GM12874 (cell line): Measurements from ENCODE around the gene TMEM272.

Experiments
- TF ChIP-seq, protein P1 (sequence below): IDR thresholded peaks from 2 replicates; pipeline ENCODE4 v1.5.1; 2011; ENCODE audit warnings: low read depth, mild to moderate bottlenecking, control low read depth, low read length, moderate library complexity; ENCODE audit not compliant: insufficient read depth

Gene TMEM272

DNA sequence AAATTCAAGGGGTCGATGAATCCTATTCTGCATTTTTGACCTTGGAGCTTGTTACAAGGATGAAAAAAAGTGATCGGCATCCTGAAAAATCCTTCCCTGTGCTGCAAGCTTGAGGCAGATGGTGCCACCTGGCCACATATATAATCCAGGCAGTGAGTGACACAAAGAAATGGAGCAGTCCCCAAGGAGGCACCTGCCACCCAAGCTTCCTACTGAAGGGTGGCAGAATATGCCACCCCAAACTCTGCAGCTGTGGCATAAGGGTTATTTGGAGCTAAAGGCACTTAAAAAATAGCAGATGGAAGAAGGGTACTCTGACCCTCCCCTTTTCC is 15.4 kb downstream of the TMEM272 start:
- TF ChIP-seq, protein P1, sequence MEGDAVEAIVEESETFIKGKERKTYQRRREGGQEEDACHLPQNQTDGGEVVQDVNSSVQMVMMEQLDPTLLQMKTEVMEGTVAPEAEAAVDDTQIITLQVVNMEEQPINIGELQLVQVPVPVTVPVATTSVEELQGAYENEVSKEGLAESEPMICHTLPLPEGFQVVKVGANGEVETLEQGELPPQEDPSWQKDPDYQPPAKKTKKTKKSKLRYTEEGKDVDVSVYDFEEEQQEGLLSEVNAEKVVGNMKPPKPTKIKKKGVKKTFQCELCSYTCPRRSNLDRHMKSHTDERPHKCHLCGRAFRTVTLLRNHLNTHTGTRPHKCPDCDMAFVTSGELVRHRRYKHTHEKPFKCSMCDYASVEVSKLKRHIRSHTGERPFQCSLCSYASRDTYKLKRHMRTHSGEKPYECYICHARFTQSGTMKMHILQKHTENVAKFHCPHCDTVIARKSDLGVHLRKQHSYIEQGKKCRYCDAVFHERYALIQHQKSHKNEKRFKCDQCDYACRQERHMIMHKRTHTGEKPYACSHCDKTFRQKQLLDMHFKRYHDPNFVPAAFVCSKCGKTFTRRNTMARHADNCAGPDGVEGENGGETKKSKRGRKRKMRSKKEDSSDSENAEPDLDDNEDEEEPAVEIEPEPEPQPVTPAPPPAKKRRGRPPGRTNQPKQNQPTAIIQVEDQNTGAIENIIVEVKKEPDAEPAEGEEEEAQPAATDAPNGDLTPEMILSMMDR: no peak

DNA sequence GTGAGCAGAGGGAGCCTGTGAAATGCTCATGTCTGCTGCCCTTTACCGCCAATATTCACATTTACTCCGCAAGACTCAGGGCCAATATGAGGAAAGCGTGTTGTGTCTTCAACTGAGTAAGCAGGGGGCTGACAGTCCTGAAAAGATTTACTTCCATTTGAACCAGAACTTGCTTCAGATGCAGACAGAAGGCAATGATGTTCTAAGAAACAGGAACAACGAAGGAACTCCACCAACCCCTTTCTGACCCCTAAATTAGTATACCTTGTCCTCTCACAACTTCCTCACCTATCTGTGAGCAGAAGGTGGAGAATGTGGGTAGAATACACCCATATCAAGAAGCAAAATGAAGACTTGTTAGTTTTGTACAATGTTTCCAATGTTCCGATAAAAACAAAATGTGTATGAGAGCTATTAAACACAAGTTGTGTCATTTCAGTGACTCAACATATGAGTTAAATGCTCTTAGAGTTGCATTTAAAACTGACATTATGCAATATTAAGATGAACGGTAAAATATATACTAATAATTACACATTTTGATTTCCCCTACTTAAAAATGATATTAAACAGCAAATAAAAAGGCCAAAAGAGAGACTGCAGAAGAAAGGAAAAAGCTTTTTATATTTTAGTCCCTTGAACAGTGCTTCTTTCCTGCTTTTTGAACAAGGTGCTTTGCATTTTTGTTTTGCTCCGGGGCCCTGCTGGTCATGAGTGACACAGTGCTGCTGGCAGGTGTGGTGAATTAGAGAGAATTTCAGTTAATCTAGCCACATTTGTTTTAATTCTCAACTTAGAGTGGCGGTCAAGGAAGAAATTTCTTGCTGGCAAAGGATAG is 16.0 kb downstream of the TMEM272 start:
- TF ChIP-seq, protein P1: no peak

DNA sequence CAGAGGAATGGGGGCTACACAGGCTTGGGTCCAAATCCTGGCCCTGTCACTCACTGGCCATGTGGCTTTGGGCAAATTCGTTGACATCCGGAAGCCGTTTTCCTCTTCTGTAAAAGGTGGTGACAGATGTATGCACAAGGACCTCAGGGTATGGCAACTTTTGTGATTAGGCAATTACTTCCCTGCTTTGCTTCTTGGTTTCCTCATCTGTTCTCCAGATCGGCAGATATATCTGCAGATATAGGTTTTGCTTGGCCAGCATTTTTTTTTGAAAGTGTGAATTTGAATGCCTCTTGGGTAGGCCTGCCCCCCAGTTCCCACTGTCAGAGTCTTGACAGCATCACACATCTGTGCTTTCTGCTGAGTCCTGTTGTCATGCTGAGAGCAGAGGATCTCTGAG is 17.7 kb downstream of the TMEM272 start:
- TF ChIP-seq, protein P1: no peak

DNA sequence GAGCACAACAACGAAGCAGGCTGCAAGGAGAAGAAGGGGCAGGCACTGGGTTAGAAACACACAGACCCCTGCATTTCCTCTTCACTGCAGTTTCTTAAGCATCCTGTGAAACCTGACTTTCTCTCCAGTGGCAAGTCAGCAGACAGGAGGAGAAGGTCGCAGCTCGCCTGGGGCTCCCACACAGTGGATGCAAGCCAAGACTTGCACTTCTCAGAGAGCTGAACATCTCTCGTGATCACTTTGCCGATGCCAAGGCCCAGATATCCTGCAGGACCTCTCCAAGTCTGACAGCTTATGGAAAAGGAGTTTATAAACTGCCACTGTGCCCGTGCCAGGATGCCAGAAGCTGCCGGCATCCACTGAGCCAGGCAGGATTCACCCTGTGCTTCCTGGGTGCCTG is 18.4 kb downstream of the TMEM272 start:
- TF ChIP-seq, protein P1: no peak

DNA sequence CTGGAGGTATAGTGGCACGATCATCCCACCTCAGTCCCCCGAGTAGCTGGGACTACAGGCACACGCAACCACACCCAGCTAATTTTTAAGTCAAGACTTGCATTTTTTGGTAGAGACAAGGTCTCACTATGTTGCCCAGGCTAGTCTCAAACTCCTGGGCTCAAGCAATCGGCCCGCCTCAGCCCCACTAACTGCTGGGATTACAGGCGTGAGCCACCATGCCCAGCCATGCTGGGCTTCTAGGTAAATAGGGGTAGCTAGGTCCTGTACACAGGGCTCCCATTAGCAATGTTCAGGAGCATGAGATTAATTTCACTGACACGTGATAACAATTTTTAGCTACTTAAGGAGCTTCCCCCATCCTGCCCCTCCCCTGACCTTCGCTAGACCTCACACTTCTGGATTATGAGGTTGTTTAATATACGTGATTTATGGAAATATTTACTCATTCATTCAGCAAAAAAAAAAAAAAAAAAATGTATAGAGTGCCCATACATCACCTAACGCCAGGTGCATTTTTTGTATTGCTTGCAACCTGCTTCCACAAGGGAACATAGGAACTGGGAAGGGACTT is 19.2 kb downstream of the TMEM272 start:
- TF ChIP-seq, protein P1: no peak

DNA sequence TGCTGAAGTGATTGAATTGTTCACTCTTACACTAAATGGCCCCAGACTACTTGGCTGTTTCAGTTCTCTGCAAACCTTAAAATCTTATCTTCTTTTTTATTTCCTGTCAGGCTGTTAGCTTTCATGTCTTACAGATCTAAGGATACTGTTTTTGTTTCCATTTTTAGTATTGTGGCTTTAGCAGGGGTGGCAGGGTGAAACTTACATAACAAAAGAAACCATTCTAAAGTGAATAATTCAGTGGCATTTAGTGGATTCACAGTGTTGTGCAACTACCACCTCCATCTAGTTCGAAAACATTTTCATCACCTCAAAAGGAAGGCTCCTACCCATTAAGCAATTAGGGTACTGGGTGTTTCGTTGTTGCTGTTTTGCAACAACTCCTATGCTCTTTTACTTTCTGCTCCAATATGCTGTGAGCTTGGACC is 19.8 kb downstream of the TMEM272 start:
- TF ChIP-seq, protein P1: no peak

DNA sequence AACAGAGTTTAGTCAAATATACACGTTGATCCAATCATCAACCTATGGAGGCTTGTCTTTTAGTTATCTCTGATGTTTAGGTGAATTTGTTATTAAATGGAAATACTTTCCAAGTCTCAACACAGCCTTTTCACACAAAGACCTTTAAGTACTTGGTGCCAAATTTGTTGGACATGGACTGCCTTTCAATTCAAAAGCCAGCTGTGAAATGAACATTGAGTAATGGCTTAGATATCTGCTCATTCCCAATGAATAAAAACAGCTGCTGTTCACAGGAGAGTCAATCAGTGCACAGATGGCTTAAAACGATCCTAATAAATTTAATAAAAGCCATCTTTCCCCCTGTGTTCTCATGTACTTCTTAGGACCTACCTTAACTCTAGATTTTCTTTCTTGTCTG is 21.1 kb downstream of the TMEM272 start:
- TF ChIP-seq, protein P1: no peak
